GM19328 (cell line): ENCODE results near the gene EHD4.

ENCODE experiments used
- ATAC-seq: cut with Tn5 transposase; IDR thresholded peaks from one replicate; pipeline ENCODE4 v1.9.1; 2021; ENCODE audit warnings: mild to moderate bottlenecking, moderate library complexity; ENCODE audit not compliant: unreplicated experiment

EHD4 gene

DNA sequence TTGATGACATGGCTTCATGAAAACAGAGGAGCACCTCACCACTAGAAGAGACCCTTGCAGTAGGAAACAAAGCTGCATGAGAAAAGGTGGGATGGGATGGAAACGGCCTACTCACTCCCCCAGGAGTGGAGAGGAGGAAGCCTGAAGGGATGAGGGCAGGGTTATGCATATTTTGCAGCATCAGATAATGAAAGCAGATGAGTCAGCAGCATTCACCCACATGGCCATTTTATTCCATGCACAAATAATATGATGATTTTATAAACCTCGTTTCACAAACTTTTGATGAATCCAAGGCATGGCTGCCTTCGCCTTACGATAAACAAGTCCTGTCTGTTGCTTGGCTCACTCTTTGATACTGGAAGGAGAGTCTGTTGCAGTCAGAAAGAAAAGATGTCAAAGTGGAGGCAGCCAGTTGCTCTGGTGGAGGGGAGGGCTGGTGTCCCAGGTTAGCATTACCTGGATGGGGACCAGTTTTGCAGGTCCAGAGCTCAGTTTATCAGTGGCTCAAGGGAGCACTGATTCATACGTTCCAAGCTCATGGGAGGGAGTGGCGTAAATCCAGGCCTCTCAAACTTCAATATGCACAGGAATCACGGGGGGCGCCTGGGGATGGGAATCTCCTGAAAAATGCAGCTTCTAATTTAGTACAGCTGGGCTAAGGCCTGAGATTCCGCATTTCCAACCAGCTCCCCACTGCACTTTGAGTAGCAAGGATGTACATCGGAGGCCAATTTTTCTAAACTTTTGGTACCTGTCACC is 9.2 kb upstream of the EHD4 start:
- no peak for ATAC-seq

DNA sequence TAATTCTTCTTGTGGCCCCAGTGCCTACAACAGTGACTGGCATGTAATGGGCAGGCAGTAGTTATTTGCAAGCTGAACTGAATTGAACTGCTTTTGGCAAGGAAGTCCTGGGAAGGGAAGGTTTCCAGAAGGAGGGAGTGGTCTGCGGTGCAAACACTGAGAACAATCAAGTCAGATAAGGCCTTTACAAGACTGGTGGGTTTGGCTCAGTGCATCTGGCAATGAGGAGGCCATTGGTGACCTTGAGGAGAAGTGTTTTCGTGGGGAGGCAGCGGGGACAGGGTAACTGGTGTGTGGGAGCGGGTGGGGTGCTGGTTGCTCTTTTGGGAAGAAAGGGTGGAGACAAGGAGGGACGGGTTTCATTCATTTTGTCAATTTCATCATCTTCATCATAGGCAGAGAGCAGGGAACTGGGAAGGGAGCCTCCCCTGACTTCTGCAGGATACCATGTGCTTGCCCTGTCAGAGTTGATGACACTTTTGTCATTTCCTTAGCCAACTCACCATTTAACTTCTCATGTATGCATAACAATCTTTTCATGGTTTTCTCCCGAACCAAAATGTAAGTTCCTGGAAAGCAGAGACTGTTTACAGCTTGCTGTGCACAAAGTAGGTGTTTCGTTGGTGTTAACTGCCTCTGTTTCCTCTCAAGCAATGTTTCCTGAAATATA is 8.4 kb upstream of the EHD4 start:
- ATAC-seq, result no peak

DNA sequence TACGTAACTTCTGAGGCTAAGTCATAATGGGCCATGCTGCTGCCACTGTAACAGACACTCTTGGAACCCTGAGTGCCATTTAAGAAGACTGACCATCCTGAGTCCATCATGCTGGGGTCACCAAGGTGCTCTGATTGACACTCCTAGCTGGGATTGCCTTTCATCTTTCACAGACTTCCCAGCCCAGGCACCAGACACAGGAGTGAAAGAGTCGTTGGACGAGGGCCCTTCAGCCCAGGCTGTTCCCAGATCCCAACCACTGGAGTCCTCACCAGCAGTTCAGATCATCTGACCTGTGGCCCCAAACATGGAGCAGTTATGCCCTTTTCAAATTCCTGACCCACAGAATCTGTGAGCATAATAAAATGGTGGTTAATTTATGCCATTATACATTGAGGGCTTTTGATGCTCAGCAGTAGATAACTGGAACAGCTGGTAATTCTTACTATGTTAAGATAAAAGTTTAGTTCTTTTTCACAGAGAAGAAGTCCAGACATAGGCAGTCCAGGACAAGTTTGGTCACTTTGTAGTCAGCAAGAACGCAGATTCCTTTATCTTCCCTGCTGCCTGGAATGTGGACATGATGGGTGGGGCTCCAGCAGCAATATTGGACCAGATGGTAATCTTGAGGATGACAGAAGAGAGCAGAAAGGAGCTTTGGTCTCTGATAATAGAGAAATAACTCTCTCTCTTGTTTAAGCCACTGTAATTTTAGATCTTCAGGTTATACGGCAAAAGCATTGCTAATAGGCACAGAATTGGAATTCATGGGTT is 7.3 kb upstream of the EHD4 start:
- ATAC-seq, result no peak

DNA sequence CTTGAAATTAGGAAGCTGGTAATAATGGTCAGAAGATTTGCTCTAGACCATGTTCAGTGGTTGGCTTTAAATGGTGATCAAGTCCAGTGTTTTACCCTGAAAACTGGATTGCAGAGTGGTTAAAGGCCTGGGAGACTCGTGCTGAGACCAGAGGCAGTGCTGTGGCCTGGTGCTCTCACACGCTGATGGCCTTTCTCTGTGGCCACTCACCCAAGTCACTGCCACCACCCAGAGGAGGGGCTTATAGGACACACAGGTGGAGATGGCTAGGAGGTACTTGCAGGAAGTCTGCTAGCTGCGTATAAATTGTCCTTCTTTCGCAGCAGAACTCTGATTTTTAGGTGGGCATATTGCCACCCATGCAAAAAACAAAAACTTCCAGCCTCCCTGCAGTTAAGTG is 6.2 kb upstream of the EHD4 start:
- ATAC-seq, result no peak

DNA sequence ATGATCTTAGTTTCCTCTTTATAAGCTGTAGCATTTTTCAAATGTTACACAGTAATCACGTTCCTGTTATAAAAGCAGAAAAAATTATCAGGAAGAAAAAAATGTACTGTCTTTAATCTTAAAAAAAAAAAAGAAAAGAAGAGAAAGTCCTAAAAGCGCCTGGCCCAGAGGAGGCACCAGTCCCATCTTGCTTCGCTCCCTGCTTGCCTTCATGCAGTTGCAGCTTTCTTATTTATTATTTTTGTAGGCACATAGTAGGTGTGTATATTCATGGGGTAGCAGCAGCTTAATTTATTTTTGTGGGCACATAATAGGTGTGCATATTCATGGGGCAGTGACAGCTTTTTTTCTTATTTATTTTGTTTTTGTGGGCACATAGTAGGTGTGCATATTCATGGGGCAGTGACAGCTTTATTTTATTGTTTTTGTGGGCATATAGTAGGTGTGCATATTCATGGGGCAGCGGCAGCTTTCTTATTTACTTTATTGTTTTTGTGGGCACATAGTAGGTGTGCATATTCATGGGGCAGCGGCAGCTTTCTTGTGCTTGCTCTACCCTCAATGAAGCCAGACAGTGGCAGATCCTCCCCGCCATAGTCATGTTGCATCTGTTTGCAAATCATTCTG is 5.5 kb upstream of the EHD4 start:
- no peak for ATAC-seq

DNA sequence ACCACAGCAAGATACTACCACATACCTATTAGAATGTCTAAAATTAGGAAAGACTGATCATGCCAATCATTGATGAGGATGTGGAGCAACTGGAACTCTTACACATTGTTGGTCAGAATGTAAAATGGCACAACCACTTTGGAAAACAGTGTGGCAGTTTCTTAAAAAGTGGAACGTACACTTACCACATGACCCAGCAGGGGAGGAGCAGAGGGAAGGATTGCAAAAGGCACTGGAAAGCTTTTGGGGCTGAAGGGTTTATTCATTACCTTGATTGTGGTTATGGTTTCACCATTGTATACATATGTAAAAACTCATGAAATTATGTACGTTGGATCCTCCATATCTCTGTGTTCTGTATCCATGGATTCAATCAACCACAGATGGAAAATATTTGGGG is 3.3 kb upstream of the EHD4 start:
- ATAC-seq, result no peak

DNA sequence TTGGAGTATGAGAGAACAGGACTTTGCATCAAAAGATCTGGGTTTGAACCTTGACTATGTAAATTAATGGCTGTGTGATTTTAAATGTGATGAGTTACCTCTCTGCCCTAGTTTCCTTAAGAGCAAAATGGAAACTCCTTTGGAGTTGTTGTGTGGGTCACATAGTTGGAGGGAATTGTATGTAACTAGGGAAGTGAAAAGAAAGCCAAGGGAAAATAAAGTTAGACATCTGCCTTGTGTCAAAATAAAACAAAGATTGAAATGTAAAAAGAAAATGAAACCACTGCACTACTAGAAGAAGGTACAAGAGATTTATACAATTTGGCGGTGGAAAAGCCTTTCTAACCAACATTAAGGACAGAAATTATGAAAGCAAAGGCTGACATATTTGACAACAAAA is 1.7 kb upstream of the EHD4 start:
- ATAC-seq, result no peak

DNA sequence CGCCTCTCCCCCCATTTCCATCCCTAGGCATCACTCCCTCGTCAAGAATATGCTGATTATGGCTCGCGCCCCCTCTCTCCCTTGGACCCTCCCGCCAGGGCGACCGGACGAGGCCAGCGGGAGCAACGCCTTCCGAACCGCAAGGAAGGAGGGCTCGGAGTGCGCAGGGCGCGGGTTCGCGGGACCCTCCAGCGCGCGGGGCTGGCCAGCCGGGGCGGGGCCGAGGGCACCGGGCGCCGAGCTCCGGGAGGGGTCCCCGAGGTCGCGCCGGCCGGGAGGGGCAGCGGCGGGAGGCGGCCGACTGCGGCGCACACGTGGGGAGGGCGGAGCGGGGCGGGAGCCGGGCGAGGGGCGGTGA is 483 bp downstream of the EHD4 start:
- ATAC-seq, result peak; percentile 17

DNA sequence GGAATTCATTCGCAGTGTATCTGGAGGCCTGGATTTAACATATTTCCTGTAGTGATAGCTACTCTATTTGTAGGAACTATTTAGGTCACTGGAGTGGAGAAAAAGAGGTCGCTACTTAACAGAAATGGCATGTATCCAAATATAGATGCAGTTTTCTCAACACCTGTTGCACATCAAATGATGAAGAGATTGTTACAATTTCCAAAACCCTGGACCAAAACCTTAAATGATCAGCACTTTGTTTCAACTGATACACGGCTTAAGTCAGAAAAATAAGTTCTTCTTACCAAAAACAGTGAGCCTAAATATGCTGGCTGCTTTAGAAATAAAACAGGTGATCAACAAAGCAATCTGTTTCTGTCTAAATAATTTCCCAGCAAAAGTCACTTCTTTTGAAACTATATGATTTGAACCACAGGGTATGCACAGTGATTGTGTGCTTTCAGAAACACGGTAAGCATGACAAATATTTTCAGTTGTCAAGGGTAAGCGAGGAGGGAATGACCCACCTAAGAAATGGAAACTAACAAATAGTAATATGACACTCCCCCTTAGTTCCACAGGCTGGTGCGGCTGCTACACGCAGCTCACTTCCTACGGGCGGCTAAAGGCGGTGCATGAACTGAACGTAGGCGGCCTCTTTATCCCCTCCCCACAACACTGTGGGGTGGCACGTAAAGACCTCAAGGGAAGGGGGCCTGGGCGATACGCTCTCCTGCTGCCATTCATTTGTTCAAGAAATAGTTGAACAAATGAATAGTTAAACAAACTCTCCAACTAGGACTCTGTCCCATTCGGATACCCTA is 1.1 kb downstream of the EHD4 start:
- peak; percentile 46 for ATAC-seq

DNA sequence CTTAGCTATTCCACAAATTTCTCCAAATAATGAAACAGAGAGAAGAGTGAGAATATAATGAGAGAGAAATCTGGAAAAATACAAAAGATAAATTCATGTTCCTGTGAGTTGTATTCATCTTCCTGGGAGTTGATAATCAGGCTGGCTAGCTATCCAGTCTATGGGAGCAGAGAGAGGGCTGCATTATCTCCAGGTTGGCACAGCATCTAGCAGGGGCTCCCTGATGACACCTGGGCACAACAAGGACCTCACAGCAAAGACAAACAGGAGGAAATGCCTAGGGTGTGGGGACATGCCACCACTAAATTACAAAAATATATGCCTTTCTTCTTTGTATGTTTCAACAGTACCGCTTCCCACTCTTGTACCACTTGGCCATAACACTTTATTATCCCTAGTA is 1.9 kb downstream of the EHD4 start:
- no peak for ATAC-seq

DNA sequence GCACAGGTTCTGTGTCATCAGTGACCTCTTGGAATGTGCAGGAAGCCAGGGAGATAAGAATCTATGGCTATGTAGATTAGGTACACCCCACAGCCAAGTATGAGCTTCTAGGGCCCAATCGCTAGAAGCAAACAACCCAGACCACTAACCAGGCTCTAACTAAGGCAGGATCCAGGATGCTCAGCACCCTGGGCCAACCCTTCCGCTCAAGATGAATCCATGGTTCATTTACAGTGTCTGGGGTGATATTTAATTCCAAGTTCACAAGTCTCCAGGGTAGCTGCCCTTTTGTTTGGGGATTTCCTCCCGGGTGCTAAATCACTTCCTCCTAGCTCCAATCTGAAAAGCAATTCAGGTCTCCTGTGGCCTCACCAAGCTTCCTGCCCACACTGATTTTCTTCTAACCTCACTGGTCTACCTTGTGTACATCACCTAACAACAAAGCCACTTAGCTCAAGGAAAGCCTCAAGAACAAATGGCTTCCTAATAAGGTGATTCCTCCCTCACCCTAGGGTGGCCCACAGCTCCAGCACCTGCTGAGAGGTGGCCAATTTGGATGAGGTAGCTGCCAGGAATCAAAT is 2.4 kb downstream of the EHD4 start:
- ATAC-seq, result no peak

DNA sequence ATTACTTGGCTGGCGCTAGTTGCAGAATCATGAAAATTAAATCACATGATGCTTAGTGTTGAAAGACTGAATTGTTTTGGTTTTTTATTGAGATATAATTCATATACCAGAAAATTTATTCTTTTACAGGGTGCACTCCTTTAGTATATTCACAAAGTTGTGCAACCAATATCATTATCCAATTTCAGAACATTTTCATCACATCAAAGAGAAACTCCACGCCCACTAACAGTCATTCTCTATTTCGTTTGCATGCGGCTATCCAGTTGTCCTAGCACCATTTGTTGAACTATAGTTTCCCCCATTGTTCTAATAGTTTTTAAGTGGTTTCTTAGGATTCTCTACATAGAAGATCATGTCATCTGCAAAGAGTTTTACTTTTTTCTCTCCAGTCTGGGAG is 3.7 kb downstream of the EHD4 start:
- no peak for ATAC-seq

DNA sequence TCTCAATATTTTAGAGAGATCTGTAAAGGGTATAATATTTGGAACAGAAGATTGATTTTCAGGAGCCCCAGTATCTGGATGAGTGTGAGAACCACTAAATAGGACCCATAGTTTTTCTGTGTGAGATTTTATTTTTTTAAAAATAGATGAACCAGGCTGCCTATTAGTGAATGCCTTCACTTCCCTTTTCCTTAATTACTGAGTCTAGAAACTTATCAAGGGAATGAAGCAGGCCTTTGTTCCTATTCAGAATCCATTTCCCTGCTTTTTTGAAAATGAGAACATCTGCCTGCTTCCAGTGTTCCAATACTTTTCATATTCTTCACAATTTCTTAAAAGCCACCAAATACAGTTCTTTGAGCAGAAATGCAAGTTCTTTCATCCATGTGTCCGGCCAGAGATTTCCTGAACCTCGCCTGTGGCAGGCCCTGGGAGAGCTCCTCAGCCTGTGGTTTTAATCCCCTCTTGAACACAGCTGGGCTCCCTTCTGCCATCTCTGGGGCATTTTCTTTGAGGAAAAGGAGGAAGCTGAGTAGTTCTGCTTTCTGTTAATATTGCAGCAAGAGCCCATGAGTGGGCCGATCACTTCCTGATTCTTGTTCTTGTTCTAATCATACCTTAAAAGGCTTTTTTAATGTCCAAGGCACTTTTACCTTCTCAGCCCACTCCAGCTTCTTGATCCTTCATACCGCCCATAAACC is 4.7 kb downstream of the EHD4 start:
- ATAC-seq, result no peak

DNA sequence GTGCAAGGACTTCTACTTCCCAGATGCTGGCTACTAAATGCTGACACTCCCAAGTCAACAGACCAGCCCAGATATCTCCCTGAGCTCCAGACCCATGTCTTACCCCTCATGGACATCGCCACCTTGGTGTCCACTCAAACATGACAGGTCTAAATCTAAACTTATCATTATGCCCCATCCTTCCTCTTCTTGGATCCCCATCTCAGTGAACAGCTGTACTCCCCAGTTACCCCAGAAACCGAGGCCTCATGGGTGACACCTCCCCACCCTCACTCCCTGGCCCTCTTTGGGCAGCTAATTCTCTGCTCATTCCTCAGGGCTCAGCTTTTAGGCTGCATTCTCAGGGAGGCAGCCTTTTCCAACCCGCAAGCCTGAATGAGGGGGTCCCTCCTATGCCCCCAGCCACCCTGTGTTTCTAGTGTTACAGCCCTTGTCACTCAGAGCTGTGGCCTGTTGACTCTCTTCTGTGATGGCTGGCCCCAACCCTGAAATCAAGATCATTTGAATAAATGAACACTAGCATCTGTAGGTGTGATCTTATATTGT is 5.4 kb downstream of the EHD4 start:
- no peak for ATAC-seq

DNA sequence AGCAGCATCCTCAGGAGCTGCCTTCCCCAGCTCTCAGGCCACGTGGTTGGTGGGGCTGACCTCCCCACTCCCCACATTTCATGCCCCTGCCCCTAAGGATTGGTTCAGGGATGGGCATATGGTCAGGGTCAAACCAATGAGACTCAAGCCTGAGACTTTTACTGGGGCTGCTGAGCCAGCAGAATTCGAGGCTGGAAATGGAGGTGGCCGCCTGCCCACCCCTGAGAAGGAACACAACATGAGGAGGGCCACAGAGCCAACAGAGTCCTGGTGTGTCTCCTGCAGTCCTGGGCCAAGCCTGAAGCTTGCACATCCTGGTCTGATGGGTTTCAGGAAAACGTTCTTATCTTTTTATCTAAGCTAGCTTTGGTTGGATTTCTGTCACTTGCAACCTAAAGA is 5.9 kb downstream of the EHD4 start:
- no peak for ATAC-seq

DNA sequence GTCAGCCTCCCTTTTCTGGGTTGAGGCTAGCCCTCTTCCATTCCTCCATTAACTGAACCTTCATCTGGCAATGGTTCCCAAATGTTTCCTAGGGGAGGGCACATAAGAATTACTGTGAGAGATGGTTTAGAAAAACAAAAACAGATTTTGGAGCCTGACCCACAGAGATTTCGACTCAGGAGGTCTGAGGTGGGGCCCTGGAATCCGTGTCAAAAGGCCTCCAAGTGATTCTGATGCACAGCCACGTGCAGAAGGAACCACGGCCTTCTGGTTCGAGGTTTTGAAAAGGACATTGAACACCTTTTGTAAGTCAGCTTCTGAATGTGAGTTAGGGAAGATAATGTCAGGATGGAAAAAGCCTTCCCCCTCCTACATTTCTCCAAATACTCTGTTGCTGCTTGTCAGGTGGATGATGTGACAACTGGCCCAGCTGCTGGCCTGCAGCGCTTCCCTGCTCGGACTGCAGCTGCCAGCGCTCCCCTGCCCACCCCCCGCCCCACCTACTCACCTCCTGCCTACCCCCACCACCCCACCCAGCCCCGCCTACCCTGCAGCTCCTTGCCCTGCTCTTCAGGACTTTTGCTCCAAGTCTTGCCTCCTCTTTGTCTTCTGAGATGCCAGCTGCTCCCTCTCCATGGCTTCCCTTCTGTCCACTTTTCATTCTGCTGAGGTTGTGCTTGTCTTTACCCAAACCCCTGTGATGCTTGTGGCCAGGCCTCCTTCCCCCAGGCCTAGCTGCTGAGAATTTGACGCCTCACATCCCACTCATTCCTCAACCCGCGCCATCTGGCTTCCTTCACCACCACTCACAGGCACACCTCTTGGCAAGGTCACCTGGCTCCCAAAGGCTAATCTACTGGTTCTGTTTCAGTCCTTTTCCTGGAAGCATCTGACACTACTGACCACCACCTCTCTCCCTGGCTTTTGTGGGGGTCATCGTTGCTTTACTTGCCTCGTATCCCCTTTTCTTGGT is 6.6 kb downstream of the EHD4 start:
- no peak for ATAC-seq

DNA sequence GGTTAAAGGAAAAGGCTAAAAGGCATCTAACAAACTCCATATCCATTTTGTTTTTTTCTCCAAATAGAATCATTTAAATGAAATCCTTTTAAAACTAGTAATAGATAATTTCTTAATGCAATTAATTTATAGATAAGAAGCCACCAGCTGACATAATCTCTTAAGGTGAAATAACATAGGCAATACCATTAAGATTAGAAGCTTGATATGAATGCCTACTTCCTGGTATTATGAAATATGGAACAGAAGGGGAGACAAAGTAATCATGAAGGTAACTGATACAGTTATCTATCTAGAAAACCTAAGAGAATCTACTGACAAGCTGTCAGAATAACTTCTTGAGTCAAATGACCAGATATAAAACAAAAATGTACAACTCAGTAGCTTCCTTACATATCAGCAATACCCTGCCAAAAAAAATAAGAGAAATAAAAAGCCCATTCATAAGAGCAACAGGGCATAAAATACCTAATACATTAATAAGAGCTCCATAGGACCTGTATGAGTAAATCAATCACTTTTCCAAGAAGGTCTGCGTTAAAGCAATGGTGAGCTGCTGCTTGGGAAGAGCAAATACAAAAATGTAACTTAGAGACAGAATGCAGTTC is 10.7 kb downstream of the EHD4 start:
- ATAC-seq, result no peak

DNA sequence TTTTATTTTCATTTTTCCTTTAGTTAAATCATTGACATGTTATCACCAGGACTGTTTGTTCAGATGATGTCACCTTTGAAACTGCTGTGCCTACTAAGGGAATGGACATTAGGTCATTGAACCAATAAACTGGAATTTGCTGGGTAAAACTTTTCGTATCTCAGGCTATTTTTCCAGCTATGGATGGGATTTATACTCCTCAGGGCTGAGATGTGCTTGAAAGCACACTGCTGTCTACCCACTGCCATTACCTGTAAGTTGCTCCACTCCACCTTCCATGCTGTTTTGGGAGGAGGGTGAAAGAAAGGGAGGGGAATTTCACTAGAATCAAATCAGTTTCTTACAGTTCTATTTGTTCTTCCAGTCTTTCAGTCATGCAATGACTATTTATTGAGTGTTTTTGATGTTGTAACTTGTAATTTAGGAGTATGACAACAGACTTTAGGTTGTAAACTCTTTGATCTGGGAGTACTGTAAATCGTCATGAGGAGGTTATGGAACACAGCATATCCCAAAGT is 11.3 kb downstream of the EHD4 start:
- ATAC-seq, result no peak
